GM12892 (cell line): ENCODE data around the gene BMP15. TPM values are rescaled to one million over a fixed set of nuclear protein-coding genes. Genes with fewer than 3 reads are reported as not detected.

Source experiments
- DNase-seq: peaks from one replicate; pipeline ENCODE4 v3.0.0; 2011; ENCODE audit not compliant: insufficient read length
- FAIRE-seq: peaks from 2 replicates; lab custom pipeline; 2011; peaks lifted over from hg19 to GRCh38; lab: Jason Lieb, UNC
- POLR2A ChIP-seq: IDR thresholded peaks from 2 replicates; pipeline ENCODE4 v1.6.1; 2011; ENCODE audit warnings: low read depth, low read length, control low read depth
- POLR2AphosphoS5 ChIP-seq: IDR thresholded peaks from 2 replicates; pipeline ENCODE4 v1.6.1; 2011; ENCODE audit warnings: low read depth, low read length, control low read depth
- TAF1 ChIP-seq: IDR thresholded peaks from 2 replicates; pipeline ENCODE4 v1.6.1; 2011; ENCODE audit warnings: low read depth, mild to moderate bottlenecking, control low read depth, low read length, borderline replicate concordance
- polyA plus RNA-seq: library from polyadenylated mRNA; unstranded; fragments of >200 nt; gene quantifications from one replicate; pipeline ENCODE4 v1.2.1, GENCODE V29; 2012; ENCODE audit warnings: missing spikeins, inconsistent platforms; ENCODE audit not compliant: missing spikeins

The BMP15 gene
- not detected for polyA plus RNA-seq

DNA sequence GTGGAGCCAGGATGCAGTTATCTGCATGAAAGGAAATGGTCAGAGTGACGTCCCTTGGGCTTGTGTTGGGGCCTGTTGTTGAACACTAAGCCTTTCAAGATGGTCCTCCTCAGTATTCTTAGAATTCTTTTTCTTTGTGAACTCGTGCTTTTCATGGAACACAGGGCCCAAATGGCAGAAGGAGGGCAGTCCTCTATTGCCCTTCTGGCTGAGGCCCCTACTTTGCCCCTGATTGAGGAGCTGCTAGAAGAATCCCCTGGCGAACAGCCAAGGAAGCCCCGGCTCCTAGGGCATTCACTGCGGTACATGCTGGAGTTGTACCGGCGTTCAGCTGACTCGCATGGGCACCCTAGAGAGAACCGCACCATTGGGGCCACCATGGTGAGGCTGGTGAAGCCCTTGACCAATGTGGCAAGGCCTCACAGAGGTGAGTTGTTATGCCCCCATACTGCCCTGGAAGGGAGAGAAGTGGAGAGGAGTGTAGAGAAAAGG, at the start of gene BMP15:
TSS of gene BMP15 (plus strand) at position 51 of the 492 bp plus-strand sequence. CDS start at position 100, 49 bp downstream.
- FAIRE-seq (no peak), DNase-seq (no peak)
- no peak for TF ChIP-seq POLR2AphosphoS5
- no peak for TF ChIP-seq POLR2A
- TF ChIP-seq TAF1 = no peak

DNA sequence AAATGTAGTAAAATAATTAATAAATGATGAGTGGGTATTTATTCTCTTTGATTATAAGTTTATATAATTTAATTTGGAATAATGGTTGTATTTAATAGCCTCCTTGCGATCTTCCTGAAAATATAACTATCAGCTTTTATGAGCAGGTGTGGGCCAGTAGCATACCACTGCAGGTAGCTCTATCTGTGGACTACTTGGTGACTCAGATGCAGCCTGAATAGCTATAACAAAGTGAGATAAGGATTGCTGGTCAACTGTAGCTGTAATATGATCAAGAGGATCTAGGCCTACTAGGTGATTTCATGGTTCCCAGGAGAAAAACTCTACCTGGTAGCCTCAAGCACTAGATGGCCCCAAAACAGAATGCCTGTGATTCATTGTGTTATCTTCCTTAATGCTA, 47.1 kb upstream of the BMP15 start:
- DNase-seq = no peak
- TF ChIP-seq POLR2AphosphoS5 (no peak), POLR2A (no peak), TAF1 (no peak)
- no peak for FAIRE-seq

DNA sequence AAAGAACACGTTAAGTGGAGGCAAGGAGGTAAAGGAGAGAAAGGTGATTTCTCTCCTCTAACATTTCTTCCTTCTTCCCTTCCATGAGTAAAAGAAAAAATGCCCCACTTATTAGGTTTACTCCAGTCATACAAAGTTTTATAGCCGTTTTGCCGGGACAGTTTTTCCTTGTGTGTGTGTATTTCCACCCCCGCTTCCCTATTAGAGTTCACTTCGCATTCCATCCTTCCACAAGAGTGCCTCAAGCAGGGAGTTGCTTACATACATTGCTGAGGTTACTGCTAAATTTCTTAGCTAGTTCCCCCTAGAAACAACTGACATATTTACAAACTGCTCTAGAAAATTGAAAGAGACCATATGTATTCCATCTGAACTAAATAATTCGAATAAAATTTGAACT, 45.2 kb upstream of the BMP15 start:
- no peak for DNase-seq
- TF ChIP-seq POLR2A (no peak), TAF1 (no peak), POLR2AphosphoS5 (no peak)
- no peak for FAIRE-seq

DNA sequence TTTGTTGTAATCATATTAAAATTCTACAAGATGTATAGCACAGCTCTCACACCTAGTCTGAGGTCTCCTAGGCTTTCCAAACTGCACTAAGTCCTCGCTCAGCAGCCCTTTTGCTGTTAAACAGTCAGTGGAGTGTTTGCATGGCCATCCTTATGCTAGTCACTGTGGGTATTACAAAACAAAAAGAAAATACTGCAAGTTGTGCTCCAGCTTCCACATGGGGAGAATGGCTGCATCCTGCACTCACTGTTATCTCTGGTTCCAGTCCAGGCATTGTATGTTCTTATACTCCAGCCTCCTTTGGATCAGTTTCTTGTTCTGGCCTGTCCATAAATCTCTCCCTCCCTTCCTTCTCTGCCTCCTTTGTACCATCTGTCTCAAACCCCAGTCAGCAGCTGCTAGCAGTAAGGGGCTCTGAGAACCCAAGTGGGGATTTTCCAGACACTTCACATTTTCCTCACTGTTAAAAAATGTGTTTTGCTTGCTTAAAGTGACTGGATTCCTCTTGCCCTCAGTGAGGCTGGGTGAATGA, 38.5 kb upstream of the BMP15 start:
- TF ChIP-seq POLR2AphosphoS5 = no peak
- no peak for TF ChIP-seq POLR2A
- TF ChIP-seq TAF1 = no peak
- DNase-seq = no peak
- no peak for FAIRE-seq

DNA sequence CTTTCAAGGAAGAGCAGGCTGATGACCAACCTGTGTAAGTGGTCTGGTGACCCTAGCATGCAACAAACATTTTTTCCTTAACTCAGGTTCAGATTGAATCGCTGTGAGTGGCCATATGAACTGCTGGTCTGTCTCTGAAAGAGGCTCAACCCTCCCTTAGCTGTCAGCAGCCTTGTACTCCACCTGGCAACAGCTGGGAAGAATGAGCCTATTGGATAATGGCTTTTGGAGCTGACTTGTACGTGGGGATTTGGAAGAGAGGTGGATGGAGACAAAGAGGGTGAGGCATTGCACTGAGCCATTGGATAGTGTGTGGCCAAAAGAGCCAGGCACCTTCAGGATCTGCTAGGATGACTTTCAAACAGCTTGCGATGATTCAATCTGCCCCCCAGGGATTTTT, 35.7 kb upstream of the BMP15 start:
- TF ChIP-seq POLR2A (no peak), TAF1 (no peak), POLR2AphosphoS5 (no peak)
- FAIRE-seq = no peak
- no peak for DNase-seq

DNA sequence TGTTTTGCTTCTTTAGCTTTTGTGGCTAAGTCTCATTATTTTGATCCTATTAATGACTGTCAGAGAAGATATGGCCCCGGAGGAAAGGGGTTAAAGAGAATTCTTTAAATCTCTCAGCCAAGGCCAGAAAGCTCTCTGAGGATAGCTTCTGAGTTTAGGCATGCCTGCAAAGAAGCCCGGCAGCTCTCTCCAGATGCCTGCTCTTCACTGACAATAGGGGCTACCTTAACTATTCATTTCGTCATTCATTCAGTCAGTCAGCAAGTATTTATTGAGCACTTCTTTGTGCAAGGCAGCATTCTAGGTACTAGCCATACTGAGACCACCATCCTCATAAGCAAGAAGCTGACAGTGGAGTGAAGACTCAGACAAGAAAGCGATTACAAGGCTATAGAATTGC, 34.0 kb upstream of the BMP15 start:
- no peak for DNase-seq
- TF ChIP-seq POLR2A (no peak), TAF1 (no peak), POLR2AphosphoS5 (no peak)
- FAIRE-seq = no peak

DNA sequence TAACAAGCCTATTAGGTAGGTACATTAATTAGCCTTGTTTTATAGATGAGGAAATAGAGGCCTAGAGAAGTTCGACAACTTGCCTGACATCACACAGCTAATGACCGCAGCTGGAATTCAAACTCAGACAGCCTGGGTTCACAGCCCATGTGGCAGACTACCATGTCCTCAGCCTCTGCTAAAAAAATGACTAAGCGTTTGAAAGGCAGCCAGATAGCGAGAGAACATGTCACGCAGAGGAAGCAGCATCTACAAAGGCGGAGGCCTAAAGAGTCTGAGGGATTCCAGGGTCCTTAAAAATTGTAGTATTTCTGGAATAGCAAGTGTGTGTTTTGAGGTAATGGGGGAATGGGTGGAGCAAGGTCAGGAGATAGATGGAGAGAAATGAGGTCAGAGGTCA, 33.2 kb upstream of the BMP15 start:
- FAIRE-seq = no peak

DNA sequence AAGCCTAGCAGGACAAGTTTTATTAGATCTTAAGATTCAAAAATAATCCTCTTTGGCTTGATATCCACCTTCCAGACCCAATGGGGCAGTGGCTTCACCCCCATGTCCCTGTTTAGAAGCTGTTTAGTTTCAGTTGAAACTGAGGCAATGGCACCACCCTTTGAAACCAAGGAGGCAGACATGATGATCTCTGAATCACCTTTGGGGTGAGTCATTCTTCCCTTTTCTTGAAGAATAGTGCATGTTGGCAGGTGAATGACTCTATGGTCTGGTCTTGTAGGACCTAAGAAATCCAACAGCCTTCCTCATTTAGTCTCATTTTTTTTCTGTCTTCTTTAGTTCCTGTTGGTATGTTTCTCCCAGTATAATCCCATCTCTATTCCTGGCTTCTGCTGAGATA, 29.5 kb upstream of the BMP15 start:
- DNase-seq = no peak
- FAIRE-seq = no peak
- no peak for TF ChIP-seq TAF1

More for the DNA sequence above, 33.2 kb upstream of the BMP15 start:
- no peak for DNase-seq
- no peak for TF ChIP-seq TAF1
- no peak for TF ChIP-seq POLR2AphosphoS5
- no peak for TF ChIP-seq POLR2A

DNA sequence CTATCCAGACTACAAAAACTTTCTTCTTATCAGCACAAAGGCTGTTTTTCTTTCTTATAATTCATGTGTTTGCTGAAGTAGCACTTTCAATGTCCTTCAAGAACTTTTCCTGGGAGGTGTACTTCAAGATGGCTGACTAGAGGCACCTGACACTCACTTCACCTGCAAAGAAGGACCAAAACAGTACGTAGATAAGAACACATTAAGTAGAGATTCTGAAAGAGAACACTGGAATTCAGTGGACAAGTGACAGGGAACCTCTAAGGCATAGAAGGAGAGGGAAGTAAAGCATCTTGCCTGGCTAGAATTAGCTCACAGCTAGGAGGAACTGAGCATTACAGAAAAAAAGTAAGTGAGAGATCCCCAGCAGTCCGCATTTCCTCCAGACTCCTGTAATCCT, 21.7 kb upstream of the BMP15 start:
- DNase-seq (no peak), FAIRE-seq (no peak)
- TF ChIP-seq POLR2AphosphoS5 = no peak
- no peak for TF ChIP-seq POLR2A
- no peak for TF ChIP-seq TAF1

DNA sequence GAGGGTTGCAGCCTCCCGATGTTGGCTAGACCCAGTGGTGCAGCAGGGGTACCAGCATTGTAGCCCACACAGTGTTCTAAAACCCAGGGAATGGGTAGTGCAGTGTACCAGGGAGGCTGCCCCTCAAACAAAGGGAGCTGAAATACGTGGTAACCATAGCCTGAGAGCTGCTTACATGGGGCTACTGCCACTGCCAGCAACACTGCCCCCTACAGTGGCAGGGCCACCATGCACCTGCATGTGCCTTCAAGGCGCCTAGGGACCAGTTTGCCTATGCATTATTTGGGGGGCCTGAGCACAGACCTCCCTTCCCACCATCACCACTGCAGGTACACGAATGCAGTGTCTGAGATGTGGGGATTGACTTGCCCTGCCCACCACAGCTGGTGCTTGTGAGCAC, 21.0 kb upstream of the BMP15 start:
- no peak for TF ChIP-seq TAF1
- TF ChIP-seq POLR2AphosphoS5 = no peak
- no peak for TF ChIP-seq POLR2A
- DNase-seq (no peak), FAIRE-seq (no peak)

DNA sequence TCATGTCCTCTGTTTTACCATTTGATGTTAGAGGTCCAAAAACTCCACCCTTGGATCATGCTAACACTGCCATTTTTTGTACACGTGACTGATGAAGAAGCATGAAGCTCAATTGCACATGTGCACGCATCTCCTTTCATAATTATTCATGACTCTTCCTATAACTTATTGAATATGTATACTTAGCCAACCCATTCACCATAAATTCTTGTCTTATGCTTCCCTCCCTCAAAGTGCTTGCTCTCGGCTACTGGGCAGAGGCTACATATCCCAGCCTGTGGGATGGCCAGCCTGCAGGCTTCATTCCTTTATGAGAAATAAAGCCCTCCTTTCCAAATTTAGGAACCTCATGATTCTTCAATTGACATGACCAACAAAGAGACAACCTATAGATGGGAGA, 17.5 kb upstream of the BMP15 start:
- FAIRE-seq = no peak
- TF ChIP-seq POLR2A = no peak
- TF ChIP-seq TAF1 = no peak
- no peak for TF ChIP-seq POLR2AphosphoS5
- DNase-seq = no peak

DNA sequence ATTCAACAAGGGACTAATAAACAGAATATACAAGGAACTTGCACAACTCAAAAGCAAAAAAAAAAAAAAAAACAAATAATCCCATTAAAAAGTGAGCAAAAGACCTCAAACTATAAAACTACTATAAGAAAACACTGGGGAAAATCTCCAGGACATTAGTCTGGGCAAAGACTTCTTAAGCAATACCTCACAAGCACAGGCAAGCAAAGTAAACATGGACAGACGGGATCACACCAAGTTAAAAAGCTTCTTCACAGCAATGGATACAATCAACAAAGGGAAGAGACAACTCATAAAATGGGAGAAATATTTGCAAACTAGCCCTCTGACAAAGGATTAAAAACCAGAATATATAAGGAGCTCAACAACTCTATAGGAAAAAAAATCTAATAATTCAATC, 17.1 kb upstream of the BMP15 start:
- TF ChIP-seq TAF1 = no peak
- TF ChIP-seq POLR2AphosphoS5 = no peak
- TF ChIP-seq POLR2A = no peak
- FAIRE-seq (no peak), DNase-seq (no peak)
